Gastrocnemius medialis (tissue), 4 donors: ENCODE data around the gene DUS1L. TPM values are rescaled to one million over a fixed set of nuclear protein-coding genes. Genes with fewer than 3 reads are reported as not detected.

ENCODE experiments used
- ATAC-seq, 2 donors: fragments of 150-250 bp; one replicate each; pipeline ENCODE4 v1.9.1; 2016
- DNase-seq, 2 donors: peaks; one replicate each; pipeline ENCODE4 v3.0.0-alpha.2; 2019
- H3K27ac ChIP-seq, 4 donors: fragments of 200-600 bp; sonication (generic); 1 replicate in 1 of 4; 2 replicates in 3 of 4; pipeline ENCODE4 v1.5.1; 2016 to 2018; ENCODE audit warnings: mild to moderate bottlenecking in 2 of 4, moderate library complexity in 1 of 4
- H3K27me3 ChIP-seq, 3 donors: fragments of 200-600 bp; sonication (generic) in 2 of 3; 1 replicate in 1 of 3; 2 replicates in 2 of 3; pipeline versions ENCODE4 v1.5.1 to v1.6.0; 2016 to 2019; ENCODE audit warnings: mild to moderate bottlenecking in 1 of 3, moderate library complexity in 1 of 3
- H3K36me3 ChIP-seq, 2 donors: fragments of 200-600 bp; sonication (generic) in 1 of 2; one replicate each; pipeline ENCODE4 v1.5.1; 2017 to 2018
- H3K4me1 ChIP-seq, 2 donors: fragments of 200-600 bp; sonication (generic) in 1 of 2; one replicate each; pipeline ENCODE4 v1.5.1; 2016 to 2017; ENCODE audit warnings: mild to moderate bottlenecking in 2 of 2
- H3K4me3 ChIP-seq, 4 donors: fragments of 200-600 bp; sonication (generic) in 3 of 4; 1 replicate in 1 of 4; 2 replicates in 3 of 4; pipeline ENCODE4 v1.5.1; 2016 to 2019; ENCODE audit warnings: mild to moderate bottlenecking in 2 of 4
- H3K9me3 ChIP-seq, 3 donors: fragments of 200-600 bp; sonication (generic) in 2 of 3; 1 replicate in 1 of 3; 2 replicates in 2 of 3; pipeline ENCODE4 v1.5.1; 2016 to 2019
- POLR2A ChIP-seq, 2 donors: fragments of 450-650 bp; IDR thresholded peaks; one replicate each; pipeline ENCODE4 v1.6.1; 2017; ENCODE audit warnings: antibody characterized with exemption in 2 of 2, mild to moderate bottlenecking in 2 of 2, moderate library complexity in 2 of 2
- in situ Hi-C, 4 donors: fragments of 200-750 bp; cut with MboI; loops; one replicate each; pipeline versions ENCODE4 v1.15.0 to v1.8.0; 2017; ENCODE audit warnings: low sequenced_read_pairs in 4 of 4
- intact Hi-C: fragments of 100-400 bp; cut with DNase I; formaldehyde crosslinking; loops from one replicate; pipeline ENCODE4 v1.15.1; 2023; ENCODE audit warnings: low total_unique reads
- total RNA-seq, 4 donors: library from RNA; depleted of rRNA; stranded (reverse); fragments of >200 nt; gene quantifications; one replicate each; pipeline versions ENCODE4 v1.1.0 to v1.2.3, GENCODE V29; 2016
- TF ChIP-seq, protein P1 (sequence below), 5 experiments: fragments of 450-650 bp in 3 of 5; fragments of 200-600 bp in 2 of 5; sonication (generic) in 2 of 5; IDR thresholded peaks in 4 of 5; conservative IDR thresholded peaks in 1 of 5; 1 replicate in 4 of 5; 2 replicates in 1 of 5; pipeline ENCODE4 v1.5.1; 2016 to 2019; ENCODE audit warnings: antibody characterized with exemption in 5 of 5, mild to moderate bottlenecking in 3 of 5, moderate library complexity in 3 of 5

Gene DUS1L
- total RNA-seq, 4 donors from 2014 or later: 54.6 to 119 (median 83.2) TPM

DNA sequence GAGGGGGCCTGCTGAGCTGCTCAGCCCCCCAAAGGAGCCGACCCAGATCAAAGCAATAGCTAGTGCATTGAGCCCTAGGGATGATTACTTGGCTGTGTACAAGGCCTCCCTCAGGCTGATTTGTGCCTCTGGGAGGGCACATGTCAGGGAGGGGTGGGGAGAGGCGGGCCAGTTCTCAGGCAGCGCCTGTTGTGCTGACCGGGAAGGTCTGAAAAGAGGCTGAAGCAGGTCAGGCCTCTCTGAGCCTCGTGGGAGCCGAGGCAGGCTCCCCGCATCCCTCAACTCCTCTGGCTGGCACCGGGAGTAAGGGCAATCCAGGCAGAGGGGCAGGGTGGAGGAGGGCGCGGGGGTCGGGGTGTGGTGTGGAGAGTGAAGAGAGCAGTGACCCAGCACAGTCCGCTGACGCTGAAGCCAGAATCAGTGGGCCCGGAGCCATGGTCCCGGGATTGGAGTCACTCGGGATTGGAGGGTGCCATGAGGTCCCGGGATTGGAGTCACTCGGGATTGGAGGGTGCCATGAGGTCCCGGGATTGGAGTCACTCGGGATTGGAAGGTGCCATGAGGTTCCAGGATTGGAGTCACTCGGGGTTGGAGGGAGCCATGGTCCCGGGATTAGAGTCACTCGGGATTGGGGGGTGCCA is 31.1 kb downstream of the DUS1L start:
- no peaks in the 10 kb centered on the region for H3K9me3 ChIP-seq
- DNase-seq: no peak
- H3K27me3 ChIP-seq: peaks cover 10 to 14% (median 11%) of the 10 kb centered on the region in 3 donors
- H3K36me3 ChIP-seq: peaks cover 3 to 16% of the 10 kb centered on the region in 2 donors
- no peak for ATAC-seq
- TF ChIP-seq, protein P1, sequence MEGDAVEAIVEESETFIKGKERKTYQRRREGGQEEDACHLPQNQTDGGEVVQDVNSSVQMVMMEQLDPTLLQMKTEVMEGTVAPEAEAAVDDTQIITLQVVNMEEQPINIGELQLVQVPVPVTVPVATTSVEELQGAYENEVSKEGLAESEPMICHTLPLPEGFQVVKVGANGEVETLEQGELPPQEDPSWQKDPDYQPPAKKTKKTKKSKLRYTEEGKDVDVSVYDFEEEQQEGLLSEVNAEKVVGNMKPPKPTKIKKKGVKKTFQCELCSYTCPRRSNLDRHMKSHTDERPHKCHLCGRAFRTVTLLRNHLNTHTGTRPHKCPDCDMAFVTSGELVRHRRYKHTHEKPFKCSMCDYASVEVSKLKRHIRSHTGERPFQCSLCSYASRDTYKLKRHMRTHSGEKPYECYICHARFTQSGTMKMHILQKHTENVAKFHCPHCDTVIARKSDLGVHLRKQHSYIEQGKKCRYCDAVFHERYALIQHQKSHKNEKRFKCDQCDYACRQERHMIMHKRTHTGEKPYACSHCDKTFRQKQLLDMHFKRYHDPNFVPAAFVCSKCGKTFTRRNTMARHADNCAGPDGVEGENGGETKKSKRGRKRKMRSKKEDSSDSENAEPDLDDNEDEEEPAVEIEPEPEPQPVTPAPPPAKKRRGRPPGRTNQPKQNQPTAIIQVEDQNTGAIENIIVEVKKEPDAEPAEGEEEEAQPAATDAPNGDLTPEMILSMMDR (IDR thresholded peaks at IDR 0.05 in 4 of 5, conservative IDR thresholded peaks at IDR 0.05 in 1 of 5): no peak
- no peak for TF ChIP-seq POLR2A (IDR thresholded peaks at IDR 0.05)
- H3K27ac ChIP-seq: no peak overlapping the region
- no peak overlapping the region for H3K4me3 ChIP-seq
- in situ Hi-C loops (loop anchor here (10.0 to 25.0 kb wide), 2 partner anchors 103 to 120 kb away; no protein-coding TSS in a partner anchor), intact Hi-C loops (loop anchor here (5.0 kb wide), 1 partner anchor 203 kb away; no protein-coding TSS in a partner anchor)
- H3K4me1 ChIP-seq: peaks cover 12 to 40% of the 10 kb centered on the region in 2 donors

DNA sequence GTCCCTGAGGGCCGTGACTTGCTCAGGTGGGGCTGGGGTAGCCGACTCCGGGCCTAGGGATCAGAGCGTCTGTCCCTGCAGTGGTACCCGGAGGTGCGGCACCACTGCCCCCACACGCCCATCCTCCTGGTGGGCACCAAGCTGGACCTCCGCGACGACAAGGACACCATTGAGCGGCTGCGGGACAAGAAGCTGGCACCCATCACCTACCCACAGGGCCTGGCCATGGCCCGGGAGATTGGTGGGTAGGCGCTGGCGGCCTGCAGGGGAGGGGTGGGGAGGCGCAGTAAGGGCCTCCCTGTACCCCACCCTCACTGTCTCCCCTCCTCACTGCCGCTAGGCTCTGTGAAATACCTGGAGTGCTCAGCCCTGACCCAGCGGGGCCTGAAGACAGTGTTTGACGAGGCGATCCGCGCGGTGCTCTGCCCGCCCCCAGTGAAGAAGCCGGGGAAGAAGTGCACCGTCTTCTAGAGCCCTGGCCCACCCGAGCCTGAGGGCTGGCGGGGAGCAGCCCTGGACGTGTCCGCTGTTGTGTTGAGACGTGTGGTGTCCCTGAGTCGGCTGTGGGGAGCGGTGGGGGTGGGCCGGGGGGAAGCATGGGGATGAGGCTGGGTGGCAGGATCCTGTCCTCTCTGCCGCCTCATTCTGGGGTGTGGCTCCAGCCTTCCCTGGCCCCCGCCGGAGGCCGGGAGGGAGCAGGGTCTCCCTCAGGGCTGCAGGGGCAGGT is 32.1 kb downstream of the DUS1L start:
- intact Hi-C loops: no loop called here

DNA sequence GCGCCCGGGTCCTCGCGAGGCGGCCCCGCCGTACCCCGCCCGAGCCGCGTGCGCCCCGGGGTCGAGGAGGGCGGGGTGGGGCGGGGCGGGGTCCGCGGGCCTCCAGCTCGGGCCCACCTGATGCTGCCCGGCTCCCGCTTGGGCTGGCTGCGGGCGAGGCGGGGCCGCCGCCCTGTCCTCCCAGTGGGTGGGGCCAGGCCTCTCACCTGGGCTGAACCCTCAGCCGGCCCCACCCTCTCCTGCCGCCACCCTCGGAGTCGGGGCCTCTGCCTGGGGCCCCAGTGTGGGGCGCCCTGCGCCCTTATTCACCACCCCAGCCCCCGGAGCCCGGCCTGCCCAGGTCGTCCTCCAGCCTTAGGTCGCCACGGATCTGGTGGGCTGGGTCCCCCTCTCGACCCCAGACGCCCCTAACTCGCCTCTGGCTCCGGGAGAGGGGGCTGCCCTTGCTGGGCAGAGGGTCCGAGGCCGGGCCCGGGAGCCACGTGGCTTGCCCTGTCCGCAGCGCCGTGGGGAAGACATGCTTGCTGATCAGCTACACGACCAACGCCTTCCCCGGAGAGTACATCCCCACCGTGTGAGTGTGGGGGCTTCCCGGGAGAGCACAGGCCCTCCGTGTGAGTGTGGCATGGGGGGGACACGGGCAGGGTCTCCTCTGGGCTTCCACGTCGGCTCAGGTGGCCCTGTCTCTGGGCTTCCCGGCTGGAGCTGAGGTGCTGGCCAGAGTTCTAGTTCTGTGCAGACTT is 33.5 kb downstream of the DUS1L start:
- ATAC-seq: no peak
- peaks cover 12 to 34% of the 10 kb centered on the region in 2 donors for H3K4me1 ChIP-seq
- no peak overlapping the region for H3K27ac ChIP-seq
- H3K36me3 ChIP-seq: peaks cover 3 to 16% of the 10 kb centered on the region in 2 donors
- H3K9me3 ChIP-seq: no peaks in the 10 kb centered on the region
- no peak overlapping the region for H3K4me3 ChIP-seq
- intact Hi-C loops (no loop called here), in situ Hi-C loops (loop anchor here (10.0 to 25.0 kb wide), 2 partner anchors 105 to 123 kb away; no protein-coding TSS in a partner anchor)
- TF ChIP-seq, protein P1 (IDR thresholded peaks at IDR 0.05 in 4 of 5, conservative IDR thresholded peaks at IDR 0.05 in 1 of 5): no peak
- no peak for TF ChIP-seq POLR2A (IDR thresholded peaks at IDR 0.05)
- H3K27me3 ChIP-seq: peaks cover 10 to 14% (median 11%) of the 10 kb centered on the region in 3 donors
- no peak for DNase-seq

More for the DNA sequence above, 32.1 kb downstream of the DUS1L start:
- in situ Hi-C loops: loop anchor here (10.0 to 25.0 kb wide), 2 partner anchors 104 to 121 kb away; no protein-coding TSS in a partner anchor
- no peak for ATAC-seq
- H3K36me3 ChIP-seq: peaks cover 3 to 16% of the 10 kb centered on the region in 2 donors
- no peak for DNase-seq
- peaks cover 10 to 14% (median 11%) of the 10 kb centered on the region in 3 donors for H3K27me3 ChIP-seq
- no peak overlapping the region for H3K27ac ChIP-seq
- peaks cover 12 to 40% of the 10 kb centered on the region in 2 donors for H3K4me1 ChIP-seq
- TF ChIP-seq POLR2A (IDR thresholded peaks at IDR 0.05): no peak
- no peak overlapping the region for H3K4me3 ChIP-seq
- H3K9me3 ChIP-seq: no peaks in the 10 kb centered on the region

DNA sequence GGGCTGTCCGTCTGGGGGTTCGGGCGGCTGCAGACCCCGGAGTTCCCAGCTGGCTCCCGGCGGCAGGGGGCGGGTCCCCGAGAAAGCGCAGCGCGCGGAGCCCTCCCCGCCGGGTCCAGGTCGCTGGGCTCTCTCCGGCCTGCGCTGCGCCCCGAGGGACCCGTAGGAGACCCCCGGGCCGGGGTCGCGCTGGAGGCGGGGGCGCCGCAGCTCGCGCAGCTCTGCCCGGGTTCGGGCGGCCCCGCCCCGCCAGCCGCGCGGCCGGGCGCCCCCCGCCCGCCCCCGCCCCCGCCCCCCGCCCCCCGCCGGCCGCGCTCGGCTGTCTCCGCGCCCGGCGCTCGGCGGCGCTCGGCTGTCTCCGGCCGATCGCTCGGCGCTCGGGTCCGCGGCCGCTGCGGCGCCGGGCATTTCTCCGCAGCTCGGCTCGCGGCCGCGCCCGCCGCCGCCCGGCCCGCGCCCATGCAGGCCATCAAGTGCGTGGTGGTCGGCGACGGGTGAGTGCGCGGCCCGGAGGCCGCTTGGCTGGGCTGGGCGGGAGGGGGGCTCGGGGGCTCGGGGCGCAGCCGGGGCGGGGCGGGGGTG is 34.2 kb downstream of the DUS1L start, which contains the start of gene RAC3:
Gene RAC3, plus strand, starts transcription at position 376 of the 582 bp plus-strand sequence. Its CDS starts 84 bp downstream, at position 460.
- DNase-seq (no peak), ATAC-seq (no peak)
- Histone ChIP-seq H3K36me3 (peaks cover 3 to 15% of the 10 kb centered on the region in 2 donors), H3K27ac (no peak within 1 kb of the TSS), H3K4me1 (peaks cover 8 to 29% of the 10 kb centered on the region in 2 donors), H3K4me3 (peak within 1 kb of the TSS; percentile 46 to 61 (median 57)), H3K9me3 (no peaks in the 10 kb centered on the region), H3K27me3 (peaks cover 10 to 14% (median 11%) of the 10 kb centered on the region in 3 donors)
- TF ChIP-seq, protein P1 (IDR thresholded peaks at IDR 0.05 in 4 of 5, conservative IDR thresholded peaks at IDR 0.05 in 1 of 5): no peak
- no peak for TF ChIP-seq POLR2A (IDR thresholded peaks at IDR 0.05)
- in situ Hi-C loops (loop anchor here (10.0 to 25.0 kb wide), 2 partner anchors 106 to 123 kb away; no protein-coding TSS in a partner anchor), intact Hi-C loops (no loop called here)
